ENCODE data around the gene KIF2A. TPM values are rescaled to one million over a fixed set of nuclear protein-coding genes. Genes with fewer than 3 reads are reported as not detected.
"Not testable (repeated sequence)": the region's sequence is repeated elsewhere in the genome, so short reads cannot be mapped to it uniquely, and the experiment has no call there.

The KIF2A gene
- total RNA-seq, 2 donors from 2014 or later, result 19.5 to 28.9 TPM

DNA sequence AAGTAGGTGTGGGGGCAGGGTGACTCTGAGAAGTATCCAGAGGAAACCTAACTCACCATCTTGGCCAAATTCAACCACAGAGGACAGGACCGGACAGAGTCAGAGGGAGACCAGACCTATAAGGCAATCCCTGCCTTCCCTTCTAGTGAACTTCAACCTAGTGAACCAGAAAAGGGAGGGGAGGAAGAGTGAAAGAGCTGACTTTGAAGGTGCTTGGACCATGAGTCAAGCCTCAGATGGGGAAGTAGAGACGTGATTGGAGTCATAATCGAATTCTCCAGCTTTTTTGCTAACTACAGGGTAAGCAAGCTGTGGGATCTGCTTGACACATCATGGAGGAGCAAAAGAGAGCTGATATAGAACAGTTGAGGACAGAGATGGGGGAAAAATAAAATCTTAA, 18.8 kb upstream of the KIF2A start:
- no peak overlapping the region for H3K27ac ChIP-seq
- no peaks in the 10 kb centered on the region for H3K36me3 ChIP-seq
- no peaks in the 10 kb centered on the region for H3K27me3 ChIP-seq (replicated peaks; ENCODE audit: insufficient read depth)
- no peak overlapping the region for H3K4me3 ChIP-seq
- H3K4me1 ChIP-seq (ENCODE audit: control insufficient read depth in 1 of 2, low read depth in 2 of 2), result no peaks in the 10 kb centered on the region
- ATAC-seq (ENCODE audit: insufficient number of reproducible peaks, low FRiP score, low read depth), result no peak
- TF ChIP-seq, protein P1, sequence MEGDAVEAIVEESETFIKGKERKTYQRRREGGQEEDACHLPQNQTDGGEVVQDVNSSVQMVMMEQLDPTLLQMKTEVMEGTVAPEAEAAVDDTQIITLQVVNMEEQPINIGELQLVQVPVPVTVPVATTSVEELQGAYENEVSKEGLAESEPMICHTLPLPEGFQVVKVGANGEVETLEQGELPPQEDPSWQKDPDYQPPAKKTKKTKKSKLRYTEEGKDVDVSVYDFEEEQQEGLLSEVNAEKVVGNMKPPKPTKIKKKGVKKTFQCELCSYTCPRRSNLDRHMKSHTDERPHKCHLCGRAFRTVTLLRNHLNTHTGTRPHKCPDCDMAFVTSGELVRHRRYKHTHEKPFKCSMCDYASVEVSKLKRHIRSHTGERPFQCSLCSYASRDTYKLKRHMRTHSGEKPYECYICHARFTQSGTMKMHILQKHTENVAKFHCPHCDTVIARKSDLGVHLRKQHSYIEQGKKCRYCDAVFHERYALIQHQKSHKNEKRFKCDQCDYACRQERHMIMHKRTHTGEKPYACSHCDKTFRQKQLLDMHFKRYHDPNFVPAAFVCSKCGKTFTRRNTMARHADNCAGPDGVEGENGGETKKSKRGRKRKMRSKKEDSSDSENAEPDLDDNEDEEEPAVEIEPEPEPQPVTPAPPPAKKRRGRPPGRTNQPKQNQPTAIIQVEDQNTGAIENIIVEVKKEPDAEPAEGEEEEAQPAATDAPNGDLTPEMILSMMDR (IDR thresholded peaks at IDR 0.05), result no peak
- H3K9me3 ChIP-seq, result no peaks in the 10 kb centered on the region
- DNase-seq (ENCODE audit: low spot score), result no peak

DNA sequence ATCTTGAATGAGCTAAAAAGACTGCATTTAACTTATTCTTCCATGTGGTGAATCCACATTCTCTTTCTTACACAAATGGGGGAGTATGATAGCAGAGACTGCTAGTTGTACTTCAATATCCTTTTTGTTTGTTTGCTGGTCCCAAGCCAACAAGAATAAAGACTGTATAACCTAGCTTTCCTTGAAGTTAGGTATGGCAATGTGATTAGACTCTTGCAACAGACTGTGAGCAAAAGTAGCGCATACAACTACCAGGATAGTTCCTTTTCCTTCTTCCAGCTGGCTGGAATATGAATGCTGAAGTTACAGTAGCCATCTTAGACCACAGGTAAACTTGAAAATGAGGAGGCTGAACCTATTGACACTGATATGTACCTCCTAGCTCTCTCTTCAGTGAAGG, 17.9 kb upstream of the KIF2A start:
- Histone ChIP-seq H3K27me3 (replicated peaks; ENCODE audit: insufficient read depth) (no peaks in the 10 kb centered on the region), H3K4me1 (ENCODE audit: control insufficient read depth in 1 of 2, low read depth in 2 of 2) (no peaks in the 10 kb centered on the region), H3K27ac (no peak overlapping the region), H3K9me3 (no peaks in the 10 kb centered on the region), H3K4me3 (no peak overlapping the region), H3K36me3 (no peaks in the 10 kb centered on the region)
- ATAC-seq (ENCODE audit: insufficient number of reproducible peaks, low FRiP score, low read depth) (no peak), DNase-seq (ENCODE audit: low spot score) (no peak)
- TF ChIP-seq, protein P1 (IDR thresholded peaks at IDR 0.05), result no peak

DNA sequence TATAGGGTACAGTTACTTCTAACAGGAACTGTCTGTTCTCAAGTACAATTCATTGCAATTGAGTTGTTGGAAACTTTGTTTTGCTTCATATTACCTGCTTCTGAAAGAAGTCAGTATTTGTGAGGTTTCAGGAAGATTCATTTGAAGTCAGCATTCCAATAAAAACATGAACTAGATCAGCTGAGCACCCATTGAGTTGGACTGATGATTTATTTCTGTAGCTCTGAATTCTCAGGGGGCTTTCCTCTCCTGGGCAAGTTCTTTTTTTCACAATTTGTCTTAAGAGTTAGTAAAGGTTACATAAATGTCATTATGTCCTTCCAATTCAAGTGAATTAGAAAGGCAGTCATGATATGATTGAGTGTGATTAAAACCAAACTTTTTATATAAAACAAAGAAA, 16.2 kb upstream of the KIF2A start:
- ATAC-seq (ENCODE audit: insufficient number of reproducible peaks, low FRiP score, low read depth) (no peak), DNase-seq (ENCODE audit: low spot score) (no peak)
- Histone ChIP-seq H3K36me3 (no peaks in the 10 kb centered on the region), H3K27ac (no peak overlapping the region), H3K27me3 (replicated peaks; ENCODE audit: insufficient read depth) (no peaks in the 10 kb centered on the region), H3K4me1 (ENCODE audit: control insufficient read depth in 1 of 2, low read depth in 2 of 2) (no peaks in the 10 kb centered on the region), H3K4me3 (no peak overlapping the region), H3K9me3 (no peaks in the 10 kb centered on the region)
- TF ChIP-seq, protein P1 (IDR thresholded peaks at IDR 0.05), result no peak

DNA sequence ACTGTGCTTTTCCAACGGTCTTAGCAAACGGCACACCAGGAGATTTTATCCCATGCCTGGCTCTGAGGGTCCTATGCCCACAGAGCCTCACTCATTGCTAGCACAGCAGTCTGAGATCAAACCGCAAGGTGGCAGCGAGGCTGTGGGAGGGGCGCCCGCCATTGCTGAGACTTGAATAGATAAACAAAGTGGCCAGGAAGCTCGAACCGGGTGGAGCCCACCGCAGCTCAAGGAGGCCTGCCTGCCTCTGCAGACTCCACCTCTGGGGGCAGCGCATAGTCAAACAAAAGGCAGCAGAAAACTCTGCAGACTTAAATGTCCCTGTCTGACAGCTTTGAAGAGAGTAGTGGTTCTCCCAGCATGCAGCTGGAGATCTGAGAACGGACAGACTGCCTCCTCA, 14.2 kb upstream of the KIF2A start:
- H3K27ac ChIP-seq; H3K27me3 ChIP-seq (replicated peaks; ENCODE audit: insufficient read depth); H3K4me1 ChIP-seq (ENCODE audit: control insufficient read depth in 1 of 2, low read depth in 2 of 2); H3K4me3 ChIP-seq; DNase-seq (ENCODE audit: low spot score); ATAC-seq (ENCODE audit: insufficient number of reproducible peaks, low FRiP score, low read depth); H3K9me3 ChIP-seq; H3K36me3 ChIP-seq: not testable (repeated sequence)

DNA sequence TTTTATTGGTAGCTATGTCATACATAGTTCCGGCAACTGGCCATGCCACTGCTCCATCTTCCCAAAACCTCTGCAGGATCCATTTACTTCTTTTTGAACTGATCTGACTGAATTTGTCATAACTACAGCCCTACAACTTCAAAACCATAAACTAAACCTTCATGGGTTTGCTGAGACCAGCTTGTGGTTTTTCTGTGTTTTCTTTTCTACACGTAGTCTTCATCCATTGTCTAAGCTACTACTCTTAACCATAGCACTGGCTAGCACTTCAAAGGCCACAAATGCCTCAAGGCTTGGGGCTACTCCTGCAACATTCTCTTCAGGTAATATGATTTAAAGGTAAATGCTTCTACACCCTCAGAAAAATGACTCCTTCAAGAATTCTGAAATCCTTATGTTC, 9.0 kb upstream of the KIF2A start:
- no peaks in the 10 kb centered on the region for H3K9me3 ChIP-seq
- no peaks in the 10 kb centered on the region for H3K36me3 ChIP-seq
- H3K27ac ChIP-seq, result no peak overlapping the region
- H3K27me3 ChIP-seq (replicated peaks; ENCODE audit: insufficient read depth), result no peaks in the 10 kb centered on the region
- no peak overlapping the region for H3K4me3 ChIP-seq
- DNase-seq (ENCODE audit: low spot score), result no peak
- no peaks in the 10 kb centered on the region for H3K4me1 ChIP-seq (ENCODE audit: control insufficient read depth in 1 of 2, low read depth in 2 of 2)
- ATAC-seq (ENCODE audit: insufficient number of reproducible peaks, low FRiP score, low read depth), result no peak
- TF ChIP-seq, protein P1 (IDR thresholded peaks at IDR 0.05), result no peak

DNA sequence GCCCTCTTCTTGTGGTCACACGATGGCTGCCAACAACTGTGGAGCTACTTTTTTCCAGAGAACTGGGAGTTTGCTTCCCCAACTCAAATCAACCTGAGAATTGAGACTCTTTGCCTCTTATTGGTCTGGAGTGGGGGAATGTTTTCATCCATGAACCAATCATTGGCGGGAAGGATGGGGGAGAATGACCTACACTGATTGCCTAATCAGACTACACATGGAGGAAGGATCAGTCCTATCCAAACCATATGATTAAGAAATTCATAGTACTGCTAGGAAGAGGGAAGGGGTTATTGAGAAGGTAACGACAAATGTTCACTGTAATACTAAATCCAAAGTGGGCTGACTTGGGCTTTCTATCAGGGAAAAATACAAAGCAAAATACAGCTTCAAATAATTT, 7.9 kb upstream of the KIF2A start:
- Histone ChIP-seq H3K9me3 (no peaks in the 10 kb centered on the region), H3K27me3 (replicated peaks; ENCODE audit: insufficient read depth) (no peaks in the 10 kb centered on the region), H3K27ac (no peak overlapping the region), H3K4me1 (ENCODE audit: control insufficient read depth in 1 of 2, low read depth in 2 of 2) (no peaks in the 10 kb centered on the region), H3K4me3 (no peak overlapping the region), H3K36me3 (no peaks in the 10 kb centered on the region)
- ATAC-seq (ENCODE audit: insufficient number of reproducible peaks, low FRiP score, low read depth), result no peak
- no peak for DNase-seq (ENCODE audit: low spot score)
- TF ChIP-seq, protein P1 (IDR thresholded peaks at IDR 0.05), result no peak
